GM18867 (cell line): Measurements from ENCODE around the gene ATXN10.
"Not testable (repeated sequence)": the region's sequence is repeated elsewhere in the genome, so short reads cannot be mapped to it uniquely, and the experiment has no call there.

ENCODE experiments used
- ATAC-seq: cut with Tn5 transposase; IDR thresholded peaks from one replicate; pipeline ENCODE4 v1.9.1; 2021; ENCODE audit warnings: mild to moderate bottlenecking, moderate library complexity; ENCODE audit not compliant: unreplicated experiment

The ATXN10 gene

GRCh38 chr22:45783021-45783420 is 111.4 kb downstream of the ATXN10 start:
- ATAC-seq, result no peak

GRCh38 chr22:45783690-45784089 is 112.1 kb downstream of the ATXN10 start:
- ATAC-seq, result no peak

- ATAC-seq, result no peak
Measured at GRCh38 chr22:45784357-45785277, 113.0 kb downstream of the ATXN10 start.

- no peak for ATAC-seq
Measured at GRCh38 chr22:45785458-45785857, 113.8 kb downstream of the ATXN10 start.

- ATAC-seq, result no peak
Measured at GRCh38 chr22:45786726-45787125, 115.1 kb downstream of the ATXN10 start.

GRCh38 chr22:45787759-45788158 is 116.1 kb downstream of the ATXN10 start:
- ATAC-seq, result no peak

GRCh38 chr22:45788522-45788921 is 116.9 kb downstream of the ATXN10 start:
- ATAC-seq, result no peak

GRCh38 chr22:45790401-45790800 is 118.8 kb downstream of the ATXN10 start:
- ATAC-seq, result no peak

- ATAC-seq, result no peak
Measured at GRCh38 chr22:45793161-45793560, 121.5 kb downstream of the ATXN10 start.

GRCh38 chr22:45793892-45794291 is 122.3 kb downstream of the ATXN10 start:
- no peak for ATAC-seq

- ATAC-seq, result not testable (repeated sequence)
Measured at GRCh38 chr22:45796009-45796408, 124.4 kb downstream of the ATXN10 start.

GRCh38 chr22:45799291-45799690 is 127.7 kb downstream of the ATXN10 start:
- ATAC-seq, result no peak

- no peak for ATAC-seq
Measured at GRCh38 chr22:45802054-45802453, 130.4 kb downstream of the ATXN10 start.

- ATAC-seq, result no peak
Measured at GRCh38 chr22:45804319-45804985, 132.8 kb downstream of the ATXN10 start.

- no peak for ATAC-seq
Measured at GRCh38 chr22:45804986-45805325, 133.3 kb downstream of the ATXN10 start.

- no peak for ATAC-seq
Measured at GRCh38 chr22:45805413-45805812, 133.8 kb downstream of the ATXN10 start.

GRCh38 chr22:45807156-45807915 is 135.7 kb downstream of the ATXN10 start:
- no peak for ATAC-seq

GRCh38 chr22:45812910-45813309 is 141.3 kb downstream of the ATXN10 start:
- no peak for ATAC-seq

- no peak for ATAC-seq
Measured at GRCh38 chr22:45814198-45814597, 142.6 kb downstream of the ATXN10 start.

- no peak for ATAC-seq
Measured at GRCh38 chr22:45816776-45817175, 145.1 kb downstream of the ATXN10 start.

- no peak for ATAC-seq
Measured at GRCh38 chr22:45817745-45818423, 146.2 kb downstream of the ATXN10 start.
